Measurements from ENCODE around the gene STX4. TPM values are rescaled to one million over a fixed set of nuclear protein-coding genes. Genes with fewer than 3 reads are reported as not detected.
A peak's percentile ranks its signal among the peaks of the same experiment; 100 is the strongest.

STX4 gene
- total RNA-seq, 1 experiment from 2014 or later, result 32.3 TPM

DNA sequence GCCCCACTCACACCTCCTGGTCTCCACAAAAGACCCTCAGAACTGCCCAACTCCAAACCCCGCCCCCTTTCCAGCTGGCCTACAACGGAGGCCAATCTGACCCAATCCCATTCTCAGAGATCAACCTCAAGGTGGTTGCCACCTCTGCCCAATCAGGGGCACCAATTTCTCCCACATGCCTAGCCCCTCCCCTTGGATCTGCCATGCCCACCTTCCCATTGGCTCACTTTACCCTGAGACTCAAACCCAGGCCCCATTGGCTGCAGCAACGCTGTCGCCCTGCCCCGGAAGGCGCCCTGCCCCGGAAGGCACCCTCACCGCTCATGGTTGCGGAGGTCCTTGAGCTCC is 30.1 kb downstream of the STX4 start:
- Histone ChIP-seq H2BK20ac (ENCODE audit: low read depth, low read length, poor library complexity, severe bottlenecking) (no peak overlapping the region), H3K4me2 (ENCODE audit: insufficient read depth, insufficient read length, low read length) (no peak overlapping the region), H2BK120ac (ENCODE audit: low read depth, low read length, poor library complexity, severe bottlenecking) (no peak overlapping the region), H3K79me2 (ENCODE audit: insufficient read depth, low read length) (peaks cover 7% of the 10 kb centered on the region; the same call in 1 of the 2 replicates), H3K4me1 (ENCODE audit: insufficient read depth, low read length) (no peaks in the 10 kb centered on the region), H2AFZ (ENCODE audit: low read length) (no peak overlapping the region), H4K20me1 (ENCODE audit: control insufficient read depth, insufficient read depth, insufficient read length) (no peaks in the 10 kb centered on the region), H4K91ac (ENCODE audit: insufficient read length, low read depth, low read length) (no peak overlapping the region), H3K23me2 (ENCODE audit: insufficient read length, low read depth, low read length, poor library complexity, severe bottlenecking) (no peaks in the 10 kb centered on the region), H4K5ac (ENCODE audit: insufficient read length, low read depth, low read length) (no peak overlapping the region), H3K14ac (ENCODE audit: insufficient read depth, low read length) (no peak overlapping the region), H3K18ac (ENCODE audit: insufficient read length, low read depth, low read length) (no peak overlapping the region), H3K79me1 (ENCODE audit: insufficient read depth, low read depth, low read length, poor library complexity, severe bottlenecking) (peaks cover 4% of the 10 kb centered on the region), H3K56ac (ENCODE audit: insufficient read length, low read depth, low read length) (no peak overlapping the region), H3K27me3 (ENCODE audit: insufficient read depth, low read length) (no peaks in the 10 kb centered on the region), H3K27ac (ENCODE audit: insufficient read length, low read depth, low read length) (no peak overlapping the region), H3T11ph (ENCODE audit: low read length) (no peak overlapping the region), H2AK5ac (ENCODE audit: insufficient read length, low read length) (no peak overlapping the region), H2BK5ac (ENCODE audit: insufficient read length, low read length) (no peak overlapping the region), H2BK12ac (ENCODE audit: insufficient read length, low read depth, low read length) (no peak overlapping the region), H3K9ac (ENCODE audit: extremely low read depth, insufficient read length, low read length) (no peak overlapping the region), H4K8ac (replicated peaks; ENCODE audit: insufficient read length, low read depth, low read length) (no peak overlapping the region), H3K23ac (ENCODE audit: insufficient read length, low read depth, low read length) (no peak overlapping the region), H3K9me3 (ENCODE audit: control insufficient read depth, low read depth, low read length) (no peaks in the 10 kb centered on the region), H3K4ac (ENCODE audit: low read depth, low read length) (no peak overlapping the region), H2BK15ac (ENCODE audit: low read depth, low read length) (no peak overlapping the region)
- peak overlapping the region in 2 of 3 experiments; percentile 23 to 39; a peak in 1 of 7 replicates for H3K27ac Mint-ChIP-seq
- TF ChIP-seq, protein P1, sequence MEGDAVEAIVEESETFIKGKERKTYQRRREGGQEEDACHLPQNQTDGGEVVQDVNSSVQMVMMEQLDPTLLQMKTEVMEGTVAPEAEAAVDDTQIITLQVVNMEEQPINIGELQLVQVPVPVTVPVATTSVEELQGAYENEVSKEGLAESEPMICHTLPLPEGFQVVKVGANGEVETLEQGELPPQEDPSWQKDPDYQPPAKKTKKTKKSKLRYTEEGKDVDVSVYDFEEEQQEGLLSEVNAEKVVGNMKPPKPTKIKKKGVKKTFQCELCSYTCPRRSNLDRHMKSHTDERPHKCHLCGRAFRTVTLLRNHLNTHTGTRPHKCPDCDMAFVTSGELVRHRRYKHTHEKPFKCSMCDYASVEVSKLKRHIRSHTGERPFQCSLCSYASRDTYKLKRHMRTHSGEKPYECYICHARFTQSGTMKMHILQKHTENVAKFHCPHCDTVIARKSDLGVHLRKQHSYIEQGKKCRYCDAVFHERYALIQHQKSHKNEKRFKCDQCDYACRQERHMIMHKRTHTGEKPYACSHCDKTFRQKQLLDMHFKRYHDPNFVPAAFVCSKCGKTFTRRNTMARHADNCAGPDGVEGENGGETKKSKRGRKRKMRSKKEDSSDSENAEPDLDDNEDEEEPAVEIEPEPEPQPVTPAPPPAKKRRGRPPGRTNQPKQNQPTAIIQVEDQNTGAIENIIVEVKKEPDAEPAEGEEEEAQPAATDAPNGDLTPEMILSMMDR (conservative IDR thresholded peaks at IDR 0.05), result no peak
- WGBS (ENCODE audit: extremely low coverage, insufficient read length, low lambda C conversion rate), result no CpG with 5 or more reads among the region's 9 CpGs
- H3K4me1 Mint-ChIP-seq, result no peaks in the 10 kb centered on the region
- no peaks in the 10 kb centered on the region for H3K9me3 Mint-ChIP-seq
- no peak overlapping the region for H3K4me3 Mint-ChIP-seq
- peaks cover 22 to 51% (median 40%) of the 10 kb centered on the region in 3 experiments for H3K36me3 Mint-ChIP-seq (ENCODE audit: insufficient read depth in 1 of 3, low read depth in 3 of 3)
- peak; percentile 55 for DNase-seq
- no peaks in the 10 kb centered on the region for H3K27me3 Mint-ChIP-seq (ENCODE audit: low read depth)
